Peyer's patch (tissue), 4 donors: ENCODE results near the gene PDZK1IP1.

Experiments used
- CTCF ChIP-seq, 6 experiments: fragments of 450-650 bp in 4 of 6; fragments of 200-600 bp in 2 of 6; sonication (generic) in 1 of 6; IDR thresholded peaks; one replicate each; pipeline ENCODE4 v1.5.1; 2017 to 2019; ENCODE audit warnings: antibody characterized with exemption in 6 of 6, mild to moderate bottlenecking in 3 of 6, moderate library complexity in 1 of 6
- POLR2A ChIP-seq, 2 donors: fragments of 450-650 bp; IDR thresholded peaks; one replicate each; pipeline ENCODE4 v1.5.1; 2017; ENCODE audit warnings: antibody characterized with exemption in 2 of 2, mild to moderate bottlenecking in 2 of 2, moderate library complexity in 2 of 2

- TF ChIP-seq CTCF (IDR thresholded peaks at IDR 0.05), result no peak
- TF ChIP-seq POLR2A (IDR thresholded peaks at IDR 0.05), result no peak
Observed at GRCh38 chr1:47184822-47185677, 4.8 kb downstream of the PDZK1IP1 start.
